SW 1271 (cell line): ENCODE measurements around the gene EVL.
"Not testable (repeated sequence)": the region's sequence is repeated elsewhere in the genome, so short reads cannot be mapped to it uniquely, and the experiment has no call there.

ENCODE experiments used
- DNase-seq, 2 experiments: peaks; one replicate each; lab custom pipeline; 2025; lab: John Stamatoyannopoulos, UW

Gene EVL

DNA sequence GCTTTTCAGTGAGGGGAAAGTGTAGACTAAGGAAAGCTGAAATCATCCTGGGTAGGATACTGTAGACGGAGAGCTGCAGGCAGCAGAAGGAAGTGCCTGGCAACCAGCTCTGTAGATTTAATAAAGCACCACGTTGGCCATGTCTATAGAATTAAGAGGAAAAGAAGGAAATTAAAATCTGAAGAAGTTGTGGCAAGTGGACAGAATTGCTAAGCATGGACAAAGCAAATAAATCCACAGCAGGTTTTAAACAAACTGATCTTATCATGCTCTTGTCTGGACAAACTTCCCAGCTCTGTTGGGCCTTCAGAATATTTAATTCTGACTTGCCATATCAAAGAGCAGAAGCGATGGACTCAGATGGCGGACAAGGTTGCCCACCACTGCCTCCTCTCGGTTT lies 27.2 kb upstream of the EVL start:
- no peak for DNase-seq

DNA sequence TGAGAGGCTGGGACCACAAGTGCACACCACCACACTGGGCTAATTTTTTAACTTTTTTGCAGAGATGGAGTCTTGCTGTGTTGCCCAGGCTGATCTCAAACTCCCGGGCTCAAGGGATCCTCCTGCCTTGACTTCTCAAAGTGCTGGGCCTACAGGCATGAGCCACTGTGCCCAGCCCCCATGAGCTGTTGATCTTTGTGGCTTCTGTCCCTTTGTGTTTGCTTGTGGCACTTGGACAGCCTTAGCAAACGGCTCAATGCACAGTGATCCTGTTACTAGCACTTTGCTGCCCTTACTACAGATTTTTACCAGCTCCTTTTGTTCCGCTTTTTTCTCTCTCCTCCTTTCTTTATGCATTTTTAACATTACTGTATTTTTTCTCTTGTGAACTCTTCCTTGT lies 25.3 kb upstream of the EVL start:
- DNase-seq = no peak

GRCh38 chr14:100041271-100041670 lies 24.0 kb upstream of the EVL start:
- DNase-seq = no peak

DNA sequence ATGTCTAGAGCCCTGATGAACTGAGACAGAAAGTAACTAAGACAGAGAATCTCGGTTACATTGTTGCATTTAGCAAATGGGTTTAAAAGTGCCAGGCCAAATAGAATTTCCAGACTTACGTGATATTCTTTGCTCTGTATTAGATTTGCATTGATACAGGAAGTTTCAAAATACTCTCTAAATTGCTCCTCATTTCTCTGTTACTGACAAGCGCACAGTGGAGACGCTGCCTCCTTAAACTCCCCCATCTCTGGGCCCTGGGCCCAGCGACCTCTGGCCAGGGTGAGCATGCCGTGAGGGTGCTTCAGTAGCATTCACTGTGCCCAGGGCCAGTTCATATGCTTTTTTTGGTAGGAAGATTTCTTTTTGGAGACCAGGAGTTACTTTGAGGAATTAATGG lies 22.9 kb upstream of the EVL start:
- no peak for DNase-seq

GRCh38 chr14:100045642-100046344 lies 19.4 kb upstream of the EVL start:
- no peak for DNase-seq

DNA sequence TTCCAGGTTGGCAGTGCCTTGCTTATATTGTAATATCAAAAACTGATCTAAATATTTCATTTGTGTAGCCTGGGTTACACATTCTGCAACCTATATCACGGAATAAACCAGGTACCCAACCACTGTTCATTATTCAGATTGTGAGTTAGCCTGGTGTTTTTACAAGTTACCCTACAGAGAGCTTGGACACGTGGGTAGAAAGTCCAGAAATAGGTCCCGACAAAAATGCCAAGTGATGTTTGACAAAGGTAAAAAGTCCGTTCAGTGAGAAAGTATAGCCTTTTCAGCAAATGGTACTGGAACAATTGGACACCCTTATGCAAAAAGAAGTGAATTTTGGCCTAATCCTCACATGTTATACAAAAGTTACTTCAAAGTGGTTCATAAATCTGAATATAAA lies 17.6 kb upstream of the EVL start:
- no peak for DNase-seq

- no peak for DNase-seq
These were observed 16.4 kb upstream of the EVL start for GRCh38 chr14:100048786-100049185.

GRCh38 chr14:100049220-100049619 lies 16.0 kb upstream of the EVL start:
- DNase-seq = no peak

GRCh38 chr14:100051103-100051502 lies 14.1 kb upstream of the EVL start:
- no peak for DNase-seq

- no peak for DNase-seq
These were observed 13.7 kb upstream of the EVL start for GRCh38 chr14:100051543-100051942.

- DNase-seq = no peak
These were observed 12.4 kb upstream of the EVL start for GRCh38 chr14:100052819-100053218.

DNA sequence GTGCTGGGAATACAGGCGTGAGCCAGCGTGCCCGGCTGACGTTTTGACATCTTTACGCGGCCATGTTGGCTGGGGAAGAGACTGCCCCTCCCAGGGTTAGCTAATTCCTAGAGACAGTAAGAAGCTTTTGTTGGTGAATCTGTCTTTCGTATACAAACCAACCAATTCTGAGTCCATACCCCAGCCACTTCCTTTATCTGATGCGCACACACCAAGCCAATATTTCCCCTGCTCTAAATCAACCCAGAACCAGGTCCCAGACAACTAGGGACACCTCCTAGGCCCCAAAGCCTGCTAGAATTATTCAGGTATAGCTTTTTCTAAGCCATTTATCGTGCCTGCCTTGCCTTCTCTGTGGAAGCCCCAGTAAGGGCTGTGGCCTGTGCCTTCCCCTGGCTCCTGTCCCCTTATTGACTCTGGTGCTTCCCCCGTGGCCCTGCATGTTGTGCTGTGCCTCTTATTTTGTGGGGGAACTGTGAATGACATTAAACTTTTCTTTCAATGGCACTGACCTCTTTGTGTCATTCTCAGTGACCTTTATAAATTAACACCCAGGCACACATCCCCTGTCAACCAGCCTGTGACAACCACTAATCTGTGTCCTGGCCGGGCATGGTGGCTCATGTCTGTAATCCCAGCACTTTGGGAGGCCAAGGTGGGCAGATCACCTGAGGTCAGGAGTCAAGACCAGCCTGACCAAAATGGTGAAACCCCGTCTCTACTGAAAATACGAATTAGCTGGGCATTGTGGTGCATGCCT lies 10.7 kb upstream of the EVL start:
- no peak for DNase-seq

- DNase-seq = no peak
These were observed 8.8 kb upstream of the EVL start for GRCh38 chr14:100056431-100056830.

GRCh38 chr14:100056964-100057795 lies 8.0 kb upstream of the EVL start:
- no peak for DNase-seq

- DNase-seq = no peak
These were observed 6.3 kb upstream of the EVL start for GRCh38 chr14:100058777-100059437.

DNA sequence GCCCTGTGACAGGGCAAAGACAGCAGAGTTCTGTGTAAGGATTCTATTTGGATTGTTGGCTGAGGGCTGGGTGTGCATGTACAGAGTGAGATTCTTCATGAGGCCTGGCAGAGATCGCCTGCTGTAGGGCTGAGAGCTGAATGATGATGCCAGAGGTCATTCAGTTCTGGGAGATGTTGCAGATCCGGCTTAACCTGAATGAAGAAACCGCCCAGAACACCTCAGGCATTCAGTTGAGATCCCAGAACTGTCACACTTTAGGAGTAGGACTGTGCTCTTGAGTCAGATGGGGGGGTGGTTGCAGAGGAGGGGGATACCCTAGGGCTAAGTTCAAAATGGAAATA lies 5.8 kb upstream of the EVL start:
- no peak for DNase-seq

GRCh38 chr14:100060760-100061159 lies 4.5 kb upstream of the EVL start:
- no peak for DNase-seq

DNA sequence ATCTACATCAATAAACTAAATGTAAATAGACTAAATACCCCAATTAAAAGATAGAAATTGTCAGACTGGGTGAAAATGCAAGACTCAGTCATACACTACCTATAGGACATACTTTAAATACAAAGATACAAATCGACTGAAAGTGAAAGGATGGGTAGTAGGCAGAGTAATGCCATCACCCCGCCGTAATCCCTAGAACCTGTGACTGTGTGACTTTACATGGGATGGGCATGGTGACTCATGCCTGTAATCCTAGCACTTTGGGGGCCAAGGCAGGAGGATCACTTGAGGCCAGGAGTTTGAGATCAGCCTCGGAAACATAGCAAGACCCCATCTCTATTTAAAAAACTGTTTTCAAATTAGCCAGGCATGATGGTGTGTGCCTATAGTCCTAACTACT lies 2.6 kb upstream of the EVL start:
- no peak for DNase-seq

GRCh38 chr14:100063314-100063941 lies 1.8 kb upstream of the EVL start:
- DNase-seq = no peak

DNA sequence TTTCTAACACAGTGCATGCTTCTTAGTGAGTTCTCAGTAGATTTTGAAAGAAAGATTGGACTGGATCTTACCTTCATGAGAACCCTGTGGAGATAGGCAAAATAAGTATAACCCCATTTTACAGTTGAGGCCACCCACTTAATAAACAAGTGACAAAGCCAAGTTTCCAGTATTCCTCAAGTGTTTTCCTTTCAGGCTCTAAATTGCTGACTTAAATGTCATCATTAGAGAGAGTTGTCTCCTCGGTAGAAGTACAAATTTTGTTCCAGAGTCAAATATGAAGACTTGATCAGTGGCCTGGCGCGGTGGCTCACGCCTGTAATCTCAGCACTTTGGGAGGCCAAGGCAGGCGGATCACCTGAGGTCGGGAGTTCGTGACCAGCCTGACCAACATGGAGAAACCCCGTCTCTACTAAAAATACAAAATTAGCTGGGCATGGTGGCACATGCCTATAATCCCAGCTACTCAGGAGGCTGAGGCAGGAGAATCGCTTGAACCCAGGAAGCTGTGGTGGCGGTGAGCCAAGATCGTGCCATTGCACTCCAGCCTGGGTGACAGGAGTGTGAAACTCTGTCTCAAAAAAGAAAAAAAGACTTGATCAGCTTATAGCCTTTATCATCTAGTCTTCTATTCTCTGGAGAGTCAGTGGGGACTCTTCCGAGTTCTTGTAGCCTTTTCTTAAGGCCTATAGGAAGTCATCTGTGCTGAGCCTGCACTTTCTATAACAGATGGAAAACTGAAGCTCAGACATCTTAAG lies 708 bp upstream of the EVL start:
- DNase-seq = not testable (repeated sequence)

GRCh38 chr14:100065942-100066574 lies 836 bp downstream of the EVL start:
- DNase-seq = no peak
